Activated CD4-positive, alpha-beta T cell treated with anti-CD3 and anti-CD28 coated beads, Interleukin-2, amount 50 U/mL, for 24 hours (primary cell): ENCODE data around the gene CXCR6.

ENCODE experiments used
- DNase-seq, 2 donors: peaks; one replicate each; pipeline ENCODE4 v3.0.0-alpha.2; 2020; ENCODE audit warnings: low read depth in 1 of 2, low spot score in 1 of 2

Gene CXCR6

GRCh38 chr3:45948311-45948781 lies 5.1 kb downstream of the CXCR6 start:
- no peak for DNase-seq

GRCh38 chr3:45948881-45949280 lies 5.6 kb downstream of the CXCR6 start:
- DNase-seq = no peak

GRCh38 chr3:45949432-45949831 lies 6.2 kb downstream of the CXCR6 start:
- no peak for DNase-seq

GRCh38 chr3:45950131-45950530 lies 6.9 kb downstream of the CXCR6 start:
- no peak for DNase-seq

- DNase-seq = no peak
Observed at GRCh38 chr3:45950686-45951600, 7.7 kb downstream of the CXCR6 start.

- no peak for DNase-seq
Observed at GRCh38 chr3:45951946-45952345, 8.7 kb downstream of the CXCR6 start.

GRCh38 chr3:45952456-45952855 lies 9.2 kb downstream of the CXCR6 start:
- no peak for DNase-seq

- DNase-seq = no peak
Observed at GRCh38 chr3:45953536-45953935, 10.3 kb downstream of the CXCR6 start.

- DNase-seq = no peak
Observed at GRCh38 chr3:45954306-45954705, 11.0 kb downstream of the CXCR6 start.

- no peak for DNase-seq
Observed at GRCh38 chr3:45955017-45955647, 11.9 kb downstream of the CXCR6 start.

- no peak for DNase-seq
Observed at GRCh38 chr3:45955706-45956105, 12.4 kb downstream of the CXCR6 start.

GRCh38 chr3:45957586-45957985 lies 14.3 kb downstream of the CXCR6 start:
- no peak for DNase-seq

- no peak for DNase-seq
Observed at GRCh38 chr3:45958321-45958791, 15.1 kb downstream of the CXCR6 start.

- no peak for DNase-seq
Observed at GRCh38 chr3:45959201-45959600, 15.9 kb downstream of the CXCR6 start.

- DNase-seq = no peak
Observed at GRCh38 chr3:45960289-45960688, 17.0 kb downstream of the CXCR6 start.

GRCh38 chr3:45962033-45962432 lies 18.8 kb downstream of the CXCR6 start:
- DNase-seq = no peak

- DNase-seq = no peak
Observed at GRCh38 chr3:45964139-45964538, 20.9 kb downstream of the CXCR6 start.

GRCh38 chr3:45965253-45965652 lies 22.0 kb downstream of the CXCR6 start:
- DNase-seq = no peak

GRCh38 chr3:45965653-45966052 lies 22.4 kb downstream of the CXCR6 start:
- no peak for DNase-seq

GRCh38 chr3:45966371-45966791 lies 23.1 kb downstream of the CXCR6 start:
- DNase-seq = no peak

GRCh38 chr3:45966950-45967640 lies 23.8 kb downstream of the CXCR6 start:
- DNase-seq = no peak

- DNase-seq = no peak
Observed at GRCh38 chr3:45967724-45968123, 24.5 kb downstream of the CXCR6 start.
